ENCODE results near the gene ASXL2.

The ASXL2 gene

GRCh38 chr2:25878361-25879132, at the start of gene ASXL2:
TSS of gene ASXL2 (minus strand) at chr2:25878487. CDS start at chr2:25878222, 265 bp downstream.
- Histone ChIP-seq H3K36me3 (replicated peaks; ENCODE audit: low read depth, low read length) (peaks cover 2% of the 10 kb centered on the region), H3K79me2 (ENCODE audit: low read length) (peaks cover 46% of the 10 kb centered on the region), H3K4me3 (ENCODE audit: low read length) (peak within 1 kb of the TSS; percentile 94), H3K27me3 (ENCODE audit: low read depth, low read length) (no peaks in the 10 kb centered on the region), H2AFZ (ENCODE audit: low read depth, low read length) (peak within 1 kb of the TSS; percentile 90), H3K4me1 (ENCODE audit: low read length) (peaks cover 14% of the 10 kb centered on the region), H3K9ac (ENCODE audit: low read length) (peak within 1 kb of the TSS; percentile 94), H3K27ac (ENCODE audit: low read length) (peak within 1 kb of the TSS; percentile 72), H4K20me1 (ENCODE audit: insufficient read depth, low read length) (peaks cover 11% of the 10 kb centered on the region), H3K9me3 (ENCODE audit: insufficient read depth, low read length) (no peaks in the 10 kb centered on the region), H3K4me2 (ENCODE audit: low read length) (peak within 1 kb of the TSS; percentile 95)
- no peak for TF ChIP-seq EZH2phosphoT487 (IDR thresholded peaks at IDR 0.05; ENCODE audit: low read depth)
- no peak for TF ChIP-seq CTCF (IDR thresholded peaks at IDR 0.05; ENCODE audit: low read depth, low read length)

- Histone ChIP-seq H3K79me2 (ENCODE audit: low read length) (no peaks in the 10 kb centered on the region), H3K27me3 (ENCODE audit: low read depth, low read length) (no peaks in the 10 kb centered on the region), H3K36me3 (replicated peaks; ENCODE audit: low read depth, low read length) (no peaks in the 10 kb centered on the region), H3K9me3 (ENCODE audit: insufficient read depth, low read length) (no peaks in the 10 kb centered on the region), H3K9ac (ENCODE audit: low read length) (no peak overlapping the region), H2AFZ (ENCODE audit: low read depth, low read length) (no peak overlapping the region), H3K4me3 (ENCODE audit: low read length) (no peak overlapping the region), H3K4me2 (ENCODE audit: low read length) (no peak overlapping the region), H3K27ac (ENCODE audit: low read length) (no peak overlapping the region), H3K4me1 (ENCODE audit: low read length) (no peaks in the 10 kb centered on the region), H4K20me1 (ENCODE audit: insufficient read depth, low read length) (no peaks in the 10 kb centered on the region)
- TF ChIP-seq CTCF (IDR thresholded peaks at IDR 0.05; ENCODE audit: low read depth, low read length) (no peak), EZH2phosphoT487 (IDR thresholded peaks at IDR 0.05; ENCODE audit: low read depth) (no peak)
Observed at GRCh38 chr2:25926984-25927756, 48.9 kb upstream of the ASXL2 start.

GRCh38 chr2:25922501-25922900, 44.2 kb upstream of the ASXL2 start:
- no peaks in the 10 kb centered on the region for H3K4me1 ChIP-seq (ENCODE audit: low read length)
- H3K9me3 ChIP-seq (ENCODE audit: insufficient read depth, low read length): no peaks in the 10 kb centered on the region
- H3K27ac ChIP-seq (ENCODE audit: low read length): no peak overlapping the region
- H3K4me3 ChIP-seq (ENCODE audit: low read length): no peak overlapping the region
- H4K20me1 ChIP-seq (ENCODE audit: insufficient read depth, low read length): no peaks in the 10 kb centered on the region
- H3K36me3 ChIP-seq (replicated peaks; ENCODE audit: low read depth, low read length): no peaks in the 10 kb centered on the region
- no peaks in the 10 kb centered on the region for H3K27me3 ChIP-seq (ENCODE audit: low read depth, low read length)
- H3K9ac ChIP-seq (ENCODE audit: low read length): no peak overlapping the region
- TF ChIP-seq CTCF (IDR thresholded peaks at IDR 0.05; ENCODE audit: low read depth, low read length) (no peak), EZH2phosphoT487 (IDR thresholded peaks at IDR 0.05; ENCODE audit: low read depth) (no peak)
- no peak overlapping the region for H2AFZ ChIP-seq (ENCODE audit: low read depth, low read length)
- no peaks in the 10 kb centered on the region for H3K79me2 ChIP-seq (ENCODE audit: low read length)
- no peak overlapping the region for H3K4me2 ChIP-seq (ENCODE audit: low read length)

- H3K4me3 ChIP-seq (ENCODE audit: low read length): no peak overlapping the region
- H2AFZ ChIP-seq (ENCODE audit: low read depth, low read length): no peak overlapping the region
- no peaks in the 10 kb centered on the region for H3K79me2 ChIP-seq (ENCODE audit: low read length)
- no peak overlapping the region for H3K4me2 ChIP-seq (ENCODE audit: low read length)
- H3K9me3 ChIP-seq (ENCODE audit: insufficient read depth, low read length): no peaks in the 10 kb centered on the region
- no peak overlapping the region for H3K27ac ChIP-seq (ENCODE audit: low read length)
- no peaks in the 10 kb centered on the region for H3K27me3 ChIP-seq (ENCODE audit: low read depth, low read length)
- no peaks in the 10 kb centered on the region for H3K36me3 ChIP-seq (replicated peaks; ENCODE audit: low read depth, low read length)
- no peak overlapping the region for H3K9ac ChIP-seq (ENCODE audit: low read length)
- no peaks in the 10 kb centered on the region for H4K20me1 ChIP-seq (ENCODE audit: insufficient read depth, low read length)
- TF ChIP-seq CTCF (IDR thresholded peaks at IDR 0.05; ENCODE audit: low read depth, low read length) (no peak), EZH2phosphoT487 (IDR thresholded peaks at IDR 0.05; ENCODE audit: low read depth) (no peak)
- no peaks in the 10 kb centered on the region for H3K4me1 ChIP-seq (ENCODE audit: low read length)
Observed at GRCh38 chr2:25920786-25921415, 42.6 kb upstream of the ASXL2 start.
